ENCODE measurements around the gene CISD1. TPM values are rescaled to one million over a fixed set of nuclear protein-coding genes. Genes with fewer than 3 reads are reported as not detected.

CISD1 gene
- total and polyA plus RNA-seq, 11 donors, result 73.9 to 179 (median 153) TPM

DNA sequence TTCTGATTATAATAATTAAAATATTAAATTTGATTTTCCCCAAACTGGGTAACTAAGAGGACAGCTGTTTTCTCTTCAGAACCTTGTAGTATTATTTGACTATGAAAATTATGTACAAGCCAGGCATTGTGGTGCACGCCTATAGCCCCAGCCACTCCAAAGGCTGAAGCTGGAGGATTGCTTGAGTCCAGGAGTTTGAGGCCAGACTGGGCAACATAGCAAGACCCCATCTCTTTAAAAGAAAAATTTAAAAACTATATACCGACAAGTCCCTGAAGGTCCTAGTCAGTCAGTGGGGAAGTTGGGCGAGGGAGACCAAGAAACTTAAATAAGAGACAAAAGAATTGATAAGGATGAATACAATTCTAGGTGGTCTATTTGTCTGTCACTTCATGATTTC is 38.7 kb downstream of the CISD1 start:
- Histone ChIP-seq H3K4me1 (no peaks in the 10 kb centered on the region), H3K4me3 (no peak overlapping the region), H3K27me3 (peaks cover 0 to 26% (median 0%) of the 10 kb centered on the region in 9 donors), H3K36me3 (no peaks in the 10 kb centered on the region), H3K9me3 (no peaks in the 10 kb centered on the region), H3K27ac (no peak overlapping the region)
- TF ChIP-seq POLR2A (IDR thresholded peaks at IDR 0.05), result no peak
- TF ChIP-seq, protein P1, sequence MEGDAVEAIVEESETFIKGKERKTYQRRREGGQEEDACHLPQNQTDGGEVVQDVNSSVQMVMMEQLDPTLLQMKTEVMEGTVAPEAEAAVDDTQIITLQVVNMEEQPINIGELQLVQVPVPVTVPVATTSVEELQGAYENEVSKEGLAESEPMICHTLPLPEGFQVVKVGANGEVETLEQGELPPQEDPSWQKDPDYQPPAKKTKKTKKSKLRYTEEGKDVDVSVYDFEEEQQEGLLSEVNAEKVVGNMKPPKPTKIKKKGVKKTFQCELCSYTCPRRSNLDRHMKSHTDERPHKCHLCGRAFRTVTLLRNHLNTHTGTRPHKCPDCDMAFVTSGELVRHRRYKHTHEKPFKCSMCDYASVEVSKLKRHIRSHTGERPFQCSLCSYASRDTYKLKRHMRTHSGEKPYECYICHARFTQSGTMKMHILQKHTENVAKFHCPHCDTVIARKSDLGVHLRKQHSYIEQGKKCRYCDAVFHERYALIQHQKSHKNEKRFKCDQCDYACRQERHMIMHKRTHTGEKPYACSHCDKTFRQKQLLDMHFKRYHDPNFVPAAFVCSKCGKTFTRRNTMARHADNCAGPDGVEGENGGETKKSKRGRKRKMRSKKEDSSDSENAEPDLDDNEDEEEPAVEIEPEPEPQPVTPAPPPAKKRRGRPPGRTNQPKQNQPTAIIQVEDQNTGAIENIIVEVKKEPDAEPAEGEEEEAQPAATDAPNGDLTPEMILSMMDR (IDR thresholded peaks at IDR 0.05), result no peak
- intact Hi-C loops (cut with DNase I), result loop anchor here in 1 of 10 donors (10.0 kb wide), 1 partner anchor 77 kb away; the partner anchor contains the start of gene TFAM
- no peak for ATAC-seq
- no peak for DNase-seq
- 90 to 92% (median 91%) methylated on average over 3 of the region's 3 CpGs for WGBS, 4 donors

DNA sequence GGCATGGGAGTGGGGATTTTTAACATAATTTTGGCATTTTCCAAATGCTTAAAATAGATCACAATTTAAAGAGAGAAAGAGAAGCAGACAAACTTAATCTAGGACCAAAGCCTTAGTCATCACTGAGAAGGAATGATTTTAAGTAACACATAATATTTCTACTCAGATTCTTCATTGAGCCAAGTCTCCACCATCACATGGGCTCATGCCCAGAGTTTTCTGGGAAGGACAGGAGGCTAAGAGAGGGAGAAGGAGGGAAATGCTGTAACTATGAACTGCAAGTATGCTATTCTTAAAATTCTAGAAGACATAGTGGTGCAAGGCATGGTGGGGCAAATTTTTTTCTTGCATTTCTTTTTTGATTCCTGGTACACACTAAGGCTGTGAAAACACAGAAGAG is 42.1 kb downstream of the CISD1 start:
- Histone ChIP-seq H3K4me3 (no peak overlapping the region), H3K4me1 (no peaks in the 10 kb centered on the region), H3K27ac (no peak overlapping the region), H3K9me3 (no peaks in the 10 kb centered on the region), H3K27me3 (peaks cover 0 to 15% (median 0%) of the 10 kb centered on the region in 9 donors), H3K36me3 (no peaks in the 10 kb centered on the region)
- ATAC-seq (no peak), DNase-seq (no peak)
- intact Hi-C loops (cut with DNase I), result no loop called here
- TF ChIP-seq, protein P1 (IDR thresholded peaks at IDR 0.05), result no peak
- no peak for TF ChIP-seq POLR2A (IDR thresholded peaks at IDR 0.05)

DNA sequence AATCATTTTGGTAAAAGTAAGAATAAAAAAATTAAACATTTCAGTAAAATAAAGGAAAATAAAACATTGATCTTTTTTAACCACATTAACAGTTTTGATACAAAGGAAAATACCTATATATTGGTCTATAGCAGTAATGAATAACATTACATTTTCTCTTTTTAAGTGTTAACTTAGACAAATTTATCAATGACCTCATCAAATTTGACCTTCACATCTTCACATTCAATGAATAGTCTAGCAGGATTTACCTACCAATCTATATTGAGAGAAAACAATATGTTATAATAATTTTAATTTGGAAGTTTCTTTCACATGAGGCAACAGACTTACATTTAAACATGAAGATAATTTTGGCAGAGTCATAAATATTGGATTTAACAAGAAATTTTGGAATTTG is 47.9 kb downstream of the CISD1 start:
- no peaks in the 10 kb centered on the region for H3K36me3 ChIP-seq
- ATAC-seq (no peak), DNase-seq (no peak)
- TF ChIP-seq, protein P1 (IDR thresholded peaks at IDR 0.05), result no peak
- no peak for TF ChIP-seq POLR2A (IDR thresholded peaks at IDR 0.05)
- no peaks in the 10 kb centered on the region for H3K27me3 ChIP-seq
- no peaks in the 10 kb centered on the region for H3K9me3 ChIP-seq
- H3K4me1 ChIP-seq, result peaks cover 0 to 5% (median 0%) of the 10 kb centered on the region in 12 donors
- intact Hi-C loops (cut with DNase I), result no loop called here
- H3K4me3 ChIP-seq, result no peak overlapping the region
- H3K27ac ChIP-seq, result no peak overlapping the region

DNA sequence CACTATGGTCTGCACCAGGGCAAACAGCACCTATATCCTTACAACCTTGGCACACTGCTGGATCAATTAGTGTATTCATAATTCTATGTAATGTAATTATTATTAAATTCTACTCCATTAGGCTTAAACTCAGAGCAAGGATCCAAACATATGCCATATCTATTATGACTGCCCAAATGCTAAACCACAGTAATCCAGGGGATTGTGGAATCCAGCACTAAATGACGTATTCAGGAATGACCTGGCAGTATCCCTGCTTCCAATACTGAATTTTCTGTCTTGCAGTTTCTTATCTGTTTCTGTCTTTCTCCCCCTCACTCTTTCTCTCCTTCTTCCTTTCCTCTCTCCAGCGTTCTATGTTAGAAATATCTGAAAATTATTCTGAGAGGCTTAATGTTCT is 49.4 kb downstream of the CISD1 start:
- Histone ChIP-seq H3K9me3 (no peaks in the 10 kb centered on the region), H3K27me3 (no peaks in the 10 kb centered on the region), H3K4me1 (peaks cover 0 to 16% (median 0%) of the 10 kb centered on the region in 12 donors), H3K4me3 (no peak overlapping the region), H3K27ac (no peak overlapping the region), H3K36me3 (no peaks in the 10 kb centered on the region)
- no peak for ATAC-seq
- DNase-seq, result no peak
- intact Hi-C loops (cut with DNase I), result no loop called here
- 53 to 69% (median 62%) methylated on average over 2 of the region's 2 CpGs for WGBS, 4 donors
- TF ChIP-seq POLR2A (IDR thresholded peaks at IDR 0.05), result no peak
- TF ChIP-seq, protein P1 (IDR thresholded peaks at IDR 0.05), result no peak
